GM18526 (cell line): ENCODE data around the gene GLI2.

Source experiments
- POLR2A ChIP-seq: IDR thresholded peaks from 3 replicates; pipeline ENCODE4 v1.6.1; 2011; ENCODE audit not compliant: insufficient read length; ENCODE audit errors: extremely low read depth

Gene GLI2

GRCh38 chr2:120726245-120726644, 9.4 kb upstream of the GLI2 start:
- no peak for TF ChIP-seq POLR2A

- TF ChIP-seq POLR2A, result no peak
These were observed 6.0 kb upstream of the GLI2 start for GRCh38 chr2:120729406-120730399.

- no peak for TF ChIP-seq POLR2A
These were observed 4.5 kb upstream of the GLI2 start for GRCh38 chr2:120731175-120731574.

DNA sequence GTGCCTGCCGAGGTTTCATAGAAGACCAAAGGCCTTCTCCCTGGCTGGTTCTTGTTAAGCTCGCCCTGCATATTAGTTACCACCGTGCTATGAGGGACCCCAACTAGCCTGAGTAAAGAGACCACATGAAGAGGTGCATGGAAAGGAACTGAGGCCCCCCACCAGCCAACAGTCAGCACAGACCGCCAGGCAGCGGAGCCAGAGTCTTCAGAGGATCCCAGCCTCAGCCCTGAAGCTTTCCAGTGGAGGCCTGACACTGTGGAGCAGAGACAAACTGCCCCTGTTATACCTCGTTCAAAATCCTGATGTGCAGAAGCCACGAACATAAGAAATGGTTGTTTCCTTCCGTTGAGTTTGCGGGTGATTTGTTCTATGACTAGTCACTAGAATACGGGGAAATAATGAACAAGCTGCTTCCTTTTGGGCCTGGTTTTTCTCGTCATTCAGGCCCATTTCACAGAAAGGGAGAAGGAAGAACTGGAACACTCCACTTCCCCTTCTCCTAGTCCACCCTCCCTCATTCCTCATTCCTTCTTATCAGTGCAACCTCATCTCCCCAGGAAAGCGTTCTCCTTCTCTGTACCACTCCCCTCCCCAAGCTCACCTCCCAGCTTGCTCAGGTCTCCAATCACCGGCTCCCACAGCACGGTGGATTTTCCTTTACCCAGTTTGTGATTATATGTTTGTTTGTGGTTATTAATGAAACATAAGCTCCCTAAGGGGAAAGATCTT, 3.0 kb upstream of the GLI2 start:
- TF ChIP-seq POLR2A, result no peak

DNA sequence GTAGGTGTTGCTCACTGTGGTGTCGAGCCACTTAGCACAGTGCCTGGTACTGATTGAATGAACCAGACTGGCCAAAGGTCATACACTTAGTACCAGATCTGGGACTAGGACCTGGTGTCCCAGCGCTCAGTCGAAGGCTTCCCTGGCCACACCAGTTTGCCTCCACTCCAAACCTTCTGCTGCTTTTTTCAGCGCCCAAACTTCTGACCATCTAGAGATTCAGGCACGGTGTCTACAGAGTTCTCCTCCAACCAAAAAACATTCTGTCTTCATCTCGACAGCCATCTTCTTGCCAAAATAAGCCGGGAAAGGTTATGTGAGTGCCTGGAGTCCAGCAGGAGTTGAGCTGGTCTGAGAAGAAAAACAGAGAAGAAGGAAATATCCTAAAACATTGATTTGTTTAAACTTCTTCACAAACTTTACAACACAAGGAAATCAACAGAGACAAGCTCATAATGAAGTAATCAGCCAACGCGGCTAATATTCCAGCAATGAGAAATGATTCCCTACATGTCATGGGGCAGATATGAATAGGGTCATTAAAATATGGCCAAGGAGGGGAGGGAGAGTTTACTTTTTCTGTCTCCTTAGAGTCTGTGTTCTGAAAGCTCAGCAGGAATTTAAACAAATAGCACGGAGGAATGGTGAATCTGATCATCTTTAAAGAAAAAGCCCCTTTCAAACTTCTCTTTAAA, 2.3 kb upstream of the GLI2 start:
- TF ChIP-seq POLR2A, result no peak

DNA sequence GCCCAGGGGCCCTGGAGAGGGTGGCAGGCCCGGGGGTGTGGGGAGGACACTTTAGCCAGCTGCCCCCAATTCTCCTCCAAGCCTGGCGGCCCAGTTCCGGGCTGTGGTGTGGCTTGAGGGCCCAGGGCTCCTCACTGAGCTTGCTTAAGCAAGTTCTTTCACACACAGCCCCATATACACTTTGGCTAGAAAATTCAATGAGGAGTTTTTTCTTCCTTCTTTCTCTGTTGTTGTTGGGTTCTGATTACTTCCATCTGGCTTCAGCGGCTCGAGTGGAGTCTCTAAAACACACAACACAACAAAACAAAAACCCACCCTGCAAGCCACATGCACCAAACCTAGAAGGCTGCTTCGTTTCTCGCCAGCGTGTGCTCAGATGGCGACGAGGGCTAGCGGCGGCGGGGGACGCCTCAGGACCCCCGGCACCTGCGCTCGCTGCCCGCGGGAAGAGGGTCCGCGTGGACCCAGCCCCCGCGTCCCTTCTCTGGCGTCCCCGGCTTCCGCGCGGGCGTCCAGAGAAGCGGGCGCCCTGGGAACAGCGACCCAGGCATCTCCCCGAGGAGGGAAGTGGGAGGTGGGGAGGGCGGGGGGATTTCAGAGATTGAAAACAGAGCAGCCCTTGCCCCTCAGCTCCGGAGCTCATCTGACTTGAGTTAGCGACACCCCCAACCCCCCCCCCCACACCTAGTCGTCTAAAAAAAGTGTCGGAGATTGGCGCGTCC, 577 bp upstream of the GLI2 start:
- no peak for TF ChIP-seq POLR2A

GRCh38 chr2:120736202-120736623, 545 bp downstream of the GLI2 start:
- no peak for TF ChIP-seq POLR2A

- TF ChIP-seq POLR2A, result no peak
These were observed 1.1 kb downstream of the GLI2 start for GRCh38 chr2:120736624-120737339.

DNA sequence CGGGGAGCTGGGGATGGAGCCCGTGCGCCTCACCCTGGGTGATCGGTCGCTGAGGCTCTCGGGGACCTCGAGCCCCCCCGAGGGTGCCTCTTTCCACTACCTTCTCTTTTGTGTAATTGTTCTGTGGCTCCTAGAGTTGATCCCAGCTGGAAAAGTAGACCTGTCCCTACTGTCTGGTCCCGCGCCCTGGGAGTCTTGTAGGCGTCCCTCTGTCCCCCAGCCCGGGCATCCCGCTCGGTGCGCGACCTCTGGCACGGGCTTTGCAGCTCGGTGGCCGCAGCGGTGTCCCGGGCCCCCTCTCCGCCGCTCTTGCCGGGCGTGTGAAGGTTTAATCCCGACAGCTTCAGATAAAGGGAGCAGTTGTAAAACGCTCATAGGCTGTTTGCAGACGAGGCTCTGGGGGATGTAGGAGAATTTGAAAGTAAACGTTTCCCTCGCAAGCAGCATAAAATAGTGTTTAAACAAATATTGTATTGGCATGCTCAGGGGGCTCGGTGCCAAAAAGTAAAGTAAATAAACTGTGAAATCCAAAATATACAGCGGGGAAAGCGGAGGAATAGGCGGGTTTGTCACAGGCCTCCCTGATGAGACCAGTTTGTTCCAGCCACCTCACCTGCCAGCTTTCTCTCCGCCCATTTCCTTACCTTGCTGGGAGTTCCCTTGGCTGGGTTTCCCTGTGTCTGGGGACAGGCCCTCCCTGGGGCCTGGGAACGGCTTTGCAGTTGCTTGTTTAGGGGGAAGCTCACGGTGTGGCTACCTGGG, 1.9 kb downstream of the GLI2 start:
- no peak for TF ChIP-seq POLR2A

- TF ChIP-seq POLR2A, result no peak
These were observed 2.4 kb downstream of the GLI2 start for GRCh38 chr2:120738117-120738516.

DNA sequence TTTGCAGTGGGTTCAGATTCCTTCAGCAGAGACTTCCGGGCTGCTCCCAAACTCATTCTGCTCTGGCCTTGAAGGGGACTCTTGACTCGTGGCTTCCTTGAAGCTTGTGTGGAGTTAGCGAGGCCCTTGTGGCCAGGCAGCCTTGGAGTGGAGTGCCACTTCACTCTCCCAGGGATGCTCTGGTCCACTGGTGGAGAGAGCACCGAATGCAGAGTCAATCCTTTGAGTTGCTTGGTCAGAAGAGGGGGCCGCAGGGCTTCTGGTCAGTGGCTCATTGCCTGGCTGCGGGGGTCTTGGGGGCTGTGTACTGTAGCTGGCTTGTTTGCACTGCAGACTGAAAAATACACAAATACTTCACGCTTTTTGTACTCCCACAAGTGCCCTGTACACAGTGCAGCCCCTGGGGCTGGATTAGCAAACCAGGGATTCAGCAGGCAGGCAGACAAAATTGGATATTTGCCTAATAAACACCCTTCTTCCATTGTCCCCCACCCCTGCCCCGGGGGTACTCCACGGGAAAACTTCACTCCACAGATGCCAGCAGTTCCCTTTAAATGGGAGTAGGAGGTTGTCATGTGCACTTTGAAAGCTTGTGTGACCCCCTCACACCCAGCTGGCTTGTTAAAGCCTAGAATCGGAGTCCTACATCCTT, 3.2 kb downstream of the GLI2 start:
- no peak for TF ChIP-seq POLR2A

- TF ChIP-seq POLR2A, result no peak
These were observed 3.9 kb downstream of the GLI2 start for GRCh38 chr2:120739438-120740090.

DNA sequence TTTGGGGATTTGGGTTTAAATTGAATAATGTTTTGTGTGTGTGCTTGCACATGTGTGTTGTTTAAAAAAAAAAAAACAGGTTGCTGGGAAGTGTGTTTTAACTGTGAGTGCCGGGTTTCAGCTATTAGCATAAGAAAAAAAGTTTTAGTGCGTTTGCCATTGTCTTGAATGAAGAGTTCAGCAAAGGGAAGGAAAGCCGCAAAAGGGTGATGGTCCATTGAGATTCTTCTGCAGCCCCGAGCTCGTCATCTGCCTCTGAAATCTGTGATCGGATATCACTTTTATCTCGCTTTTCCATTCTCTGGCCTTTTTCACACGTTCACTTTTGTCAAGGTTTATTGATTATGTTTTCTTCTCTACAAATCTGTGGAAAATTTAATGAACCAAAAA, 4.7 kb downstream of the GLI2 start:
- TF ChIP-seq POLR2A, result no peak
